GM19043 (cell line): ENCODE results near the gene RRP1B.

Source experiments
- ATAC-seq: cut with Tn5 transposase; IDR thresholded peaks from one replicate; pipeline ENCODE4 v1.9.1; 2021; ENCODE audit warnings: low read depth; ENCODE audit not compliant: unreplicated experiment

Gene RRP1B

GRCh38 chr21:43720539-43721166 lies 61.3 kb downstream of the RRP1B start:
- no peak for ATAC-seq

GRCh38 chr21:43721206-43721605 lies 61.8 kb downstream of the RRP1B start:
- no peak for ATAC-seq

- no peak for ATAC-seq
Measured at GRCh38 chr21:43721939-43722338, 62.6 kb downstream of the RRP1B start.

- ATAC-seq = no peak
Measured at GRCh38 chr21:43723648-43724047, 64.3 kb downstream of the RRP1B start.

- no peak for ATAC-seq
Measured at GRCh38 chr21:43726686-43727518, 67.5 kb downstream of the RRP1B start.

- ATAC-seq = no peak
Measured at GRCh38 chr21:43727519-43728153, 68.3 kb downstream of the RRP1B start.

GRCh38 chr21:43728154-43728466 lies 68.8 kb downstream of the RRP1B start:
- no peak for ATAC-seq

- no peak for ATAC-seq
Measured at GRCh38 chr21:43728467-43729390, 69.4 kb downstream of the RRP1B start.

- no peak for ATAC-seq
Measured at GRCh38 chr21:43731476-43731875, 72.1 kb downstream of the RRP1B start.

GRCh38 chr21:43731891-43732711 lies 72.7 kb downstream of the RRP1B start:
- no peak for ATAC-seq

- ATAC-seq = no peak
Measured at GRCh38 chr21:43733060-43733459, 73.7 kb downstream of the RRP1B start.

GRCh38 chr21:43733529-43734071 lies 74.2 kb downstream of the RRP1B start:
- ATAC-seq = no peak

- no peak for ATAC-seq
Measured at GRCh38 chr21:43734131-43734927, 75.0 kb downstream of the RRP1B start.

GRCh38 chr21:43734928-43735229 lies 75.5 kb downstream of the RRP1B start:
- ATAC-seq = no peak

- no peak for ATAC-seq
Measured at GRCh38 chr21:43735236-43736091, 76.1 kb downstream of the RRP1B start.

- no peak for ATAC-seq
Measured at GRCh38 chr21:43736224-43736883, 77.0 kb downstream of the RRP1B start.

GRCh38 chr21:43737158-43737950 lies 78.0 kb downstream of the RRP1B start:
- ATAC-seq = no peak
